HepG2 (cell line): ENCODE data around the gene ANKRD53. TPM values are rescaled to one million over a fixed set of nuclear protein-coding genes. Genes with fewer than 3 reads are reported as not detected.
A peak's percentile ranks its signal among the peaks of the same experiment; 100 is the strongest.

Experiments
- BHLHE40 ChIP-seq: IDR thresholded peaks from 2 replicates; pipeline ENCODE4 v1.6.1; 2011; ENCODE audit warnings: low read length, improper control_type of control experiment
- HHEX ChIP-seq: IDR thresholded peaks from 2 replicates; pipeline ENCODE4 v1.6.1; 2016; ENCODE audit warnings: control low read depth
- IRF1 ChIP-seq: sonication (generic); formaldehyde crosslinking; IDR thresholded peaks from 2 replicates; pipeline ENCODE4 v1.4.0; 2020; ENCODE audit warnings: low read depth, mild to moderate bottlenecking, missing genetic modification reagents
- MBNL3 ChIP-seq: fragments of 250-450 bp; sonication (Bioruptor Pico); conservative IDR thresholded peaks from 2 replicates; pipeline ENCODE4 v1.8.0; 2022; ENCODE audit warnings: mild to moderate bottlenecking, inconsistent platforms
- ONECUT2 ChIP-seq: sonication (generic); formaldehyde crosslinking; IDR thresholded peaks from 2 replicates; pipeline ENCODE4 v1.4.0; 2020; ENCODE audit warnings: missing genetic modification reagents
- RFX1 ChIP-seq: fragments of 450-650 bp; IDR thresholded peaks from 2 replicates; pipeline ENCODE4 v1.6.1; 2017
- SNAPC2 ChIP-seq: sonication (generic); formaldehyde crosslinking; IDR thresholded peaks from 2 replicates; pipeline ENCODE4 v1.8.1; 2022; ENCODE audit warnings: mild to moderate bottlenecking, missing genetic modification reagents
- ZHX2 ChIP-seq, 2 experiments: sonication (generic) in 1 of 2; formaldehyde crosslinking in 1 of 2; IDR thresholded peaks; 2 replicates each; pipeline versions ENCODE4 v1.6.1 to v1.9.0; 2014 to 2022; ENCODE audit warnings: antibody characterized with exemption in 1 of 2, borderline replicate concordance in 1 of 2, inconsistent platforms in 1 of 2, low read depth in 1 of 2, missing genetic modification reagents in 1 of 2
- ZNF124 ChIP-seq: sonication (generic); formaldehyde crosslinking; IDR thresholded peaks from 2 replicates; pipeline ENCODE4 v1.4.0; 2020; ENCODE audit warnings: missing genetic modification reagents
- ZNF264 ChIP-seq: sonication (generic); formaldehyde crosslinking; IDR thresholded peaks from 2 replicates; pipeline ENCODE4 v1.4.0; 2020; ENCODE audit warnings: missing genetic modification reagents
- ZNF33A ChIP-seq: sonication (generic); formaldehyde crosslinking; IDR thresholded peaks from 2 replicates; pipeline ENCODE4 v1.5.1; 2020; ENCODE audit warnings: missing genetic modification reagents, mild to moderate bottlenecking, moderate library complexity, borderline replicate concordance
- ZNF530 ChIP-seq: sonication (generic); formaldehyde crosslinking; IDR thresholded peaks from 2 replicates; pipeline ENCODE4 v1.5.0; 2020; ENCODE audit warnings: low read depth, mild to moderate bottlenecking, missing genetic modification reagents
- ZNF567 ChIP-seq: sonication (generic); formaldehyde crosslinking; IDR thresholded peaks from 2 replicates; pipeline ENCODE4 v1.8.1; 2023; ENCODE audit warnings: mild to moderate bottlenecking, missing genetic modification reagents, borderline replicate concordance
- ZNF619 ChIP-seq: sonication (generic); formaldehyde crosslinking; IDR thresholded peaks from 2 replicates; pipeline ENCODE4 v1.4.0; 2020; ENCODE audit warnings: mild to moderate bottlenecking, missing genetic modification reagents
- ZNF737 ChIP-seq: sonication (generic); formaldehyde crosslinking; IDR thresholded peaks from 2 replicates; pipeline ENCODE4 v1.5.0; 2020; ENCODE audit warnings: missing genetic modification reagents, mild to moderate bottlenecking, borderline replicate concordance
- polyA plus RNA-seq, 8 experiments: library from polyadenylated mRNA; depleted of rRNA in 3 of 8; stranded (reverse) in 7 of 8; unstranded in 1 of 8; fragments of >200 nt; fragmentation: Illumina TruSeq in 4 of 8; extraction: Trizol in 4 of 8; gene quantifications; 2 replicates each; pipeline versions ENCODE4 v1.2.1 to v1.2.3, GENCODE V29; 2011 to 2016; ENCODE audit warnings: low read depth in 4 of 8, missing spikeins in 1 of 8, mixed read lengths in 1 of 8; ENCODE audit not compliant: insufficient read depth in 1 of 8
- total RNA-seq, 5 experiments: library from RNA; depleted of rRNA; stranded (reverse); fragments of >200 nt; fragmentation: Illumina TruSeq; extraction: Trizol; gene quantifications; 2 replicates each; pipeline ENCODE4 v1.2.3, GENCODE V29; 2016; ENCODE audit warnings: low read depth in 1 of 5
- TF ChIP-seq, protein P1 (sequence below): sonication (generic); formaldehyde crosslinking; IDR thresholded peaks from 2 replicates; pipeline ENCODE4 v1.4.0; 2020; ENCODE audit warnings: mild to moderate bottlenecking, missing genetic modification reagents, borderline replicate concordance

The ANKRD53 gene
- total and polyA plus RNA-seq, 2 of the 13 experiments (the other 11 are each of a cell fraction or from before 2014, with no cell fraction given), result 0.15 TPM; not detected in 1

DNA sequence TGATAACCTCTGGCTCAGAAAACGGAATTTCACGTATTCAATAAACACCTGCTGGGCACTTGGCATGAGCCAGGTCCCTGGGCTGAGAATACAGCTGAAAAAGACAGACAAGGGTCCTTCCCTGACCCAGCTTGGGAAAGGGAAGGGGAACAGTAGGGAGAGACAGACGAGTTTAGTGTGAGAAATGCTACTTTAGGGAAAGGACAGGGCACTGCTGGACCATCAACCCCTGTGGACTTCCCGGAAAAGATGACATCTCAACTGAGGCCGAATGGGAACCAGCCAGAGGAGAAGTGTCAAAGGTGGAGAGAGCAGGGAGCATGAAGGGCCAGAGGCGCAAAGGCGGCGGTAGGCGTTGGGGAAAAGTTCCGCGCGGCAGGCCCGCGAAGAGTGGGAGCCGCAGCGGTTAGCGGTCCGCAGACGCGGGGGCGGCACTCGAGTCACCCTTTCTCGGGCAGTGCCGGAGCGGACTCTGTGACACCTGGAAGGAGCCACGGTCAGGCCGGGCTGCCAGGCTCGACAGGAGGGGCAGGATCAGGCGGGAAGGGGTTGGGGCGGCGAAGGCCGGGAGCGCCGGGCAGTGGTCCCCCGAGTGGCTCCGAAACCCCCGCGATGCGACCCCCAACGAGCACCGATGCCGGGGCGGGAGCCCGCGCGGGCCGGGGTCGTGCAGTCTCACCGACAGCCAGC, 15.7 kb downstream of the ANKRD53 start (continued):
- TF ChIP-seq, protein P1, sequence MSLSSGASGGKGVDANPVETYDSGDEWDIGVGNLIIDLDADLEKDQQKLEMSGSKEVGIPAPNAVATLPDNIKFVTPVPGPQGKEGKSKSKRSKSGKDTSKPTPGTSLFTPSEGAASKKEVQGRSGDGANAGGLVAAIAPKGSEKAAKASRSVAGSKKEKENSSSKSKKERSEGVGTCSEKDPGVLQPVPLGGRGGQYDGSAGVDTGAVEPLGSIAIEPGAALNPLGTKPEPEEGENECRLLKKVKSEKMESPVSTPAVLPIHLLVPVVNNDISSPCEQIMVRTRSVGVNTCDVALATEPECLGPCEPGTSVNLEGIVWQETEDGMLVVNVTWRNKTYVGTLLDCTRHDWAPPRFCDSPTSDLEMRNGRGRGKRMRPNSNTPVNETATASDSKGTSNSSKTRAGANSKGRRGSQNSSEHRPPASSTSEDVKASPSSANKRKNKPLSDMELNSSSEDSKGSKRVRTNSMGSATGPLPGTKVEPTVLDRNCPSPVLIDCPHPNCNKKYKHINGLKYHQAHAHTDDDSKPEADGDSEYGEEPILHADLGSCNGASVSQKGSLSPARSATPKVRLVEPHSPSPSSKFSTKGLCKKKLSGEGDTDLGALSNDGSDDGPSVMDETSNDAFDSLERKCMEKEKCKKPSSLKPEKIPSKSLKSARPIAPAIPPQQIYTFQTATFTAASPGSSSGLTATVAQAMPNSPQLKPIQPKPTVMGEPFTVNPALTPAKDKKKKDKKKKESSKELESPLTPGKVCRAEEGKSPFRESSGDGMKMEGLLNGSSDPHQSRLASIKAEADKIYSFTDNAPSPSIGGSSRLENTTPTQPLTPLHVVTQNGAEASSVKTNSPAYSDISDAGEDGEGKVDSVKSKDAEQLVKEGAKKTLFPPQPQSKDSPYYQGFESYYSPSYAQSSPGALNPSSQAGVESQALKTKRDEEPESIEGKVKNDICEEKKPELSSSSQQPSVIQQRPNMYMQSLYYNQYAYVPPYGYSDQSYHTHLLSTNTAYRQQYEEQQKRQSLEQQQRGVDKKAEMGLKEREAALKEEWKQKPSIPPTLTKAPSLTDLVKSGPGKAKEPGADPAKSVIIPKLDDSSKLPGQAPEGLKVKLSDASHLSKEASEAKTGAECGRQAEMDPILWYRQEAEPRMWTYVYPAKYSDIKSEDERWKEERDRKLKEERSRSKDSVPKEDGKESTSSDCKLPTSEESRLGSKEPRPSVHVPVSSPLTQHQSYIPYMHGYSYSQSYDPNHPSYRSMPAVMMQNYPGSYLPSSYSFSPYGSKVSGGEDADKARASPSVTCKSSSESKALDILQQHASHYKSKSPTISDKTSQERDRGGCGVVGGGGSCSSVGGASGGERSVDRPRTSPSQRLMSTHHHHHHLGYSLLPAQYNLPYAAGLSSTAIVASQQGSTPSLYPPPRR, result peak; percentile 17; the same call in 1 of the 2 replicates
- no peak for TF ChIP-seq ZNF33A (CRISPR knock-in tag)
- no peak for TF ChIP-seq SNAPC2 (CRISPR knock-in tag)
- TF ChIP-seq ZNF530 (CRISPR knock-in tag), result 0 out of 2 replicates have a peak, but pooled peaks have one; percentile 25
- no peak for TF ChIP-seq ZHX2 (IDR thresholded peaks at IDR 0.05; ENCODE audit: low read depth)
- TF ChIP-seq ZHX2 (CRISPR knock-in tag; IDR thresholded peaks at IDR 0.05; ENCODE audit: borderline replicate concordance), result no peak
- TF ChIP-seq MBNL3 (CRISPR knock-in tag), result no peak
- TF ChIP-seq ZNF619 (CRISPR knock-in tag), result peak; percentile 18; the same call in 1 of the 2 replicates
- no peak for TF ChIP-seq IRF1 (CRISPR knock-in tag)
- no peak for TF ChIP-seq BHLHE40
- TF ChIP-seq ZNF264 (CRISPR knock-in tag), result no peak
- 0 out of 2 replicates have a peak, but pooled peaks have one; percentile 28 for TF ChIP-seq ONECUT2 (CRISPR knock-in tag)
- no peak for TF ChIP-seq RFX1
- TF ChIP-seq HHEX (CRISPR knock-in tag), result no peak
- no peak for TF ChIP-seq ZNF124
- no peak for TF ChIP-seq ZNF737 (CRISPR knock-in tag)
- TF ChIP-seq ZNF567, result no peak; the same call in 1 of the 2 replicates
